Measurements from ENCODE around the gene ALLC.
A peak's percentile ranks its signal among the peaks of the same experiment; 100 is the strongest.

Gene ALLC

DNA sequence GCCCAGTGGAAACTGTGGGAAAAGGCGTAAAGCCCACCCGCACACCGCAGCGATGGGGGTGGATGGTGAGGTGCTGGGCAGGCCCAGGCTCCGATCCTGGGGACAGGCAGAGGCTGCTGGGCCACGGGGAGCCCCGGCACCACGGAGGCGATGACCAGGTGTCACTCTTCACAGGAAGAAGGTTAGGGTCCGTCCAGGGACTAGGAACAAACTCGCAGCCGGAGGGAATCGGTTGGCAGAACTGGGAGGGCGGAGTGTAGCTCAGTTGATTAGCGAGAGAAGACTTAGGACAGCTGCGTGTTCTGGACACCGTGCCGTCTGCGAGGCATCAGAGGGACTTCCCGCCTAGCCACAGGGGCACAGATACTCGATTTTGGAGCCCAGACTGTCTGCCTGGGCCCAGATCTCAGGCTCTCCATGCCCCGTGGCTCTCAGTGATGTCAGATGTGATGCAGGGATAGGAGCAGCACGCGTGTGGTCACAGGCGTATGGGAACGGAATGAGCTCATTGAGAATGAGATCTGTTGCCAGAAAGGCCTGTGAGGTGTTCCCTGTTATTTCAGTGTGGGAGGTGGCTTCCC, 16.1 kb upstream of the ALLC start:
- no peak for DNase-seq

DNA sequence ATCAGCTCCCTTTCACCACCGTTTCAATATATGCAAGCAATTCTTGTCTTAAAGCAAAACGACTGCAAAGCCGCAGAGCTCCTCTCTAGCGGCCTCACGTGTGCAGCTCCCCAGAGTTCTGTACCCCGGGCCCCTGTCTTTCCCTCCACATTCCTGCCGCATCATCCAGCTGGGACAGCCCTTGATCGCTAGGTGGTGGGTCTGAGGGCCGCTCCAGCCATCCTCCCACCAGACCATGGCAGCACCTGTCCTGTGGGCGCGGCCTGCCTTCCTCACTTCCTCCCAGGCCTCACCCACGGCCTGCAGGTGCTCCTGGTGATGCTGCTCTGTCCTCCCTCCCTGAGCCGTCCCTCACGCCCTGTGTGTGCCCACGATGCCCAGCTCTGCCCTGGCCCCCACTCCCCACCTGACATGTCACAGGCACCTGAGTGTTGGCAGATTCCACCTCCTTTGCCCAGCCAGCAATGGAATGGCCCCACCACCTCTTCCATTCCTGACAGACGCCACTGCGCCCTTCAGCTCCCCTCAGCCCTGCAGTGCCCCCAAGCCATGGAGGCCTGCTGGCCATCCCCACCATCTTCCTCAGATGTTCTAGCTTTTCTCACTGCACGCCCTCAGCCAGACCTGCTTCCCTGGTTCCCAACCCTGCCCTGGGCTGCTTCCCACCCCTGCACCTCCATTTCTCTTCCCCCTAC, 15.3 kb upstream of the ALLC start:
- DNase-seq = no peak

DNA sequence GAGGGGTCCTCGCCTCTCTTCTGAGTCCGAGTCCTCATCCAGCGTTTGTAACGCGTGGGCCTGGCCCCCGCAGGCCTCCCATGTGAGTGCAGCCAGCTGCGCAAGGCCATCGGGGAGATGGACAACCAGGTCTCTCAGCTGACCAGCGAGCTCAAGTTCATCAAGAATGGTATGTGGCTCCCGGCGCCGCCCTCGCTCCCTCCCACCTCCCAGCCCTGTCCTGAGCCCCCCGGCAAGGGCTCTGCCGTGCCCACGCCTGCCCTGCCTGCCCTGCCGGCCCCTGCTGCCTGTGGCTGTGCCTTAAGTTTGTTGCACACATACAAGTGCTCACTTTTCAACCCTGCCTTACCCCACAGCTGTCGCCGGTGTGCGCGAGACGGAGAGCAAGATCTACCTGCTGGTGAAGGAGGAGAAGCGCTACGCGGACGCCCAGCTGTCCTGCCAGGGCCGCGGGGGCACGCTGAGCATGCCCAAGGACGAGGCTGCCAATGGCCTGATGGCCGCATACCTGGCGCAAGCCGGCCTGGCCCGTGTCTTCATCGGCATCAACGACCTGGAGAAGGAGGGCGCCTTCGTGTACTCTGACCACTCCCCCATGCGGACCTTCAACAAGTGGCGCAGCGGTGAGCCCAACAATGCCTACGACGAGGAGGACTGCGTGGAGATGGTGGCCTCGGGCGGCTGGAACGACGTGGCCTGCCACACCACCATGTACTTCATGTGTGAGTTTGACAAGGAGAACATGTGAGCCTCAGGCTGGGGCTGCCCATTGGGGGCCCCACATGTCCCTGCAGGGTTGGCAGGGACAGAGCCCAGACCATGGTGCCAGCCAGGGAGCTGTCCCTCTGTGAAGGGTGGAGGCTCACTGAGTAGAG, 14.4 kb upstream of the ALLC start:
- DNase-seq = no peak

- DNase-seq = no peak
These were observed 13.8 kb upstream of the ALLC start for GRCh38 chr2:3644246-3644525.

DNA sequence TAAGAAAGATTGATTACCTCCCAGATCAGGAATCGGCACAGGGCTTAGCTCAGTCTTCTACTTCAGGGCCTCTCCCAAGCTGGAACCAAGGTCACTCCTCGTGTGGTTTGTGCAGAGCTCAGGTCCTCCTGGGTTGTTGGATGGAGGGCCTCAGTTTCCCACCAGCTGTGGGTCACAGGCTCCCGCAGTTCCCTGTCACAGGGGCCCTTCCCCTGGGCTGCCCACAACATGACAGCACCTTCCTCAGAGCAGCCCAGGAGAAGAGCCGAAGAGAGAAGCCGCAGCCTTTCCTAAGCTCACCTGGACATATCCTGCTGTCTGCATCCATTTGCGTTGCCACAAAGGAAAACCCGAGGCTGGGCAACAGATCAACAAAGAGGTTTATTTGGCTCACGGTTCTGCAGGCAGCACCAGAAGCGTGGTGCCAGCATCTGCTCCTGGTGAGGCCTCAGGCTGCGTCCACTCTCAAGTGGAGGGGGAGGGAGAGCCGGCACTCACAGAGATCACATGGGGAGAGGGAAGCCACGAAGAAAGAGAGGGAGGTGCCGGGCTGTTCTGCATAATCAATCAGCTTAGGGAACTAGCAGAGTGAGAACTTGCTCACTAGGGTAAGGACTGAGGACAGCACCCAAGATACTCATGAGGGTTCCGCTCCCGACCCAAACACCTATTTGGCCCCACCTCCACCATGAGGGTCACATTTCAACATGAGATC, 13.0 kb upstream of the ALLC start:
- DNase-seq = no peak

GRCh38 chr2:3645745-3646389, 12.1 kb upstream of the ALLC start:
- DNase-seq = no peak

DNA sequence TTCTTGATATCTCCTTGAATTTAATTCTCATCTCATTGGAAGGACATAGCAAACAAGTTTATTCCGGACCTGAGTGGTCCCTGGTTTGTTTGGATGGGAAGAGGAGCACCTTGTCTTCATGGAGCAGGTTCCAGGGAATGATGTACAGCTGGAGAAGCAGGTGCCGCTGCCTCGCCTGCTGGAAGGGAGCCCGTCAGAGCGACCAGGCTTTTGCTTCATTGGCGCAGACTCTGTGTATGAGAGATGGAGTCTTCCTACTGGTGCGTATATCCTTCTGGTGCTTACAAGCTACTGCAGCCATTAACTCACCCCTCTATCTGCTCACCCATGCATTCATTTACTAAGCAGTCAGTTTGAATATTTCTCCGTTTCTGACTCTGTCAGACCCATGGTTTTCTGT, 11.6 kb upstream of the ALLC start:
- DNase-seq = peak; percentile 13

DNA sequence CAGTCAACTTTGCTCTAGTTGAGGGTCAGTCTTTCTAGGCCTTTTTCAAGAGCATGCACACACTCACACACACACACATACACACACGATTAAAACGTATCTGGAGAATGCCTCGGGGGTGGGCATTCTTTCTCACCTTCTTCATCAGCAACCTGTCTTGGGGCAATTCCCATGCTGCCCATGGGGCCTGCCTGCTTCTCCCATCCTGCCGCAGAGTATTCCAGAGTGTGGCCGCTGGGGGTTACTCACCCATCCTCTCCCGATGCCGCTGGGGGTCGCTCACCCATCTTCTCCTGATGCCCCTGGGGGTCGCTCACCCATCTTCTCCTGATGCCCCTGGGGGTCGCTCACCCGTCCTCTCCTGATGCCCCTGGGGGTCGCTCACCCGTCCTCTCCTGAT, 10.8 kb upstream of the ALLC start:
- DNase-seq = no peak

DNA sequence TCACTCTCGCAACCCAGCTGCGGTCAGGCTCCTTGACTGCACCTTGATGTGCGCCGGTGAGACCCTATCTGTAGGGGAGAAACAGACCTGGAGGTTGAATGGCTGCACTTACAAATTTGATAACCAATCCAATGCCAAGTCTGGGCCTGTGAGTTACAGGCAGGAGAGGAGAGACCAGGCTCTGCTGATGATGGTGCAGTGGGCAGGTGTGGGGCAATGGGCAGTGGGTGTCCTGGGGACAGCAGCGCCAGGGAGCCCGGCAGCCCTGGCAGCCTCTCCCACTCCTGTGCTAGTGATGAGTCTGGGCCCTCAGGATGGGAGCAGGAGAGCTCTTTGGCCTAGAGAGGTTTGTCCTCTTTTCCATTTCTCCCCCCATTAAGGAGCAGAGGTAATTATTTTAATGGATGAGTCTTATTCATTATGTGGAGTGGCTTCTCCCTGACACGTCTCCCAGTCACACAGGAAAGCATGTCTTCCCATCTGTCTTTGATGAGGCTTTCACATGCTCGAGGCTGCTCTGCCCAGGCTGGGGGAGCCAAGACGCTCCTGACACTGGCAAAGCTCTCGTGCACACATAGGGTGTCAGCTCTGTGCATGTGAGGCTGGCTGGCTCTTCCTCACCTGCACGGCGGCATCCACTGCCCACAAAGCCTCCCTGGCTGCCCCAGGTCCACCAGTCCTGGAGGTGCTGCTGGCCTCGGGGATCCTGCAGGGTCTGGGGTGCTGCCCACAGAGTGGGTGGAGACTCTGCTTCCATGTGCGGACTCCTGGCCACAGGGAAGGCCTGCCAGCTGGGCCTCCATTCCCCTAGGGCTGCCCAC, 10.0 kb upstream of the ALLC start:
- no peak for DNase-seq

GRCh38 chr2:3648652-3649177, 9.3 kb upstream of the ALLC start:
- DNase-seq = no peak

DNA sequence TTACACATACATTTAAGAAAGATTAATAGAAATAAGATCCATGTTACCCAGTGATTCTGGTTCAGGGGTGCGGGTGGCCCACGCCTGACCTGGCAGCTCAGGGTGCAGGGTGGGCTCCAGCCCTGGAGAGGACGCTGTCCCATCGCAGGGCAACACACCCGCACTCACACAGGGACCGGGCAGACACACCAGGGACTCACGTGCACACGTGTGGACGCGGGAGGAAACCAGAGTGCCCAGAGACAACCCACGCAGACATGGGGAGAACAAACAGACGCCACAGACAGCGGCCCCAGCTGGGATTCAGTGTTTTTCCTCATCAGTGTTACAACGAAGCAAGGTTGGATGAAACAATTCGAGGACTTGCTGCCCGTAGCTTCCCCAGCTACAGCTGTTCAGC, 8.4 kb upstream of the ALLC start:
- peak; percentile 10 for DNase-seq

- DNase-seq = peak; percentile 26
These were observed 7.7 kb upstream of the ALLC start for GRCh38 chr2:3650140-3650920.

DNA sequence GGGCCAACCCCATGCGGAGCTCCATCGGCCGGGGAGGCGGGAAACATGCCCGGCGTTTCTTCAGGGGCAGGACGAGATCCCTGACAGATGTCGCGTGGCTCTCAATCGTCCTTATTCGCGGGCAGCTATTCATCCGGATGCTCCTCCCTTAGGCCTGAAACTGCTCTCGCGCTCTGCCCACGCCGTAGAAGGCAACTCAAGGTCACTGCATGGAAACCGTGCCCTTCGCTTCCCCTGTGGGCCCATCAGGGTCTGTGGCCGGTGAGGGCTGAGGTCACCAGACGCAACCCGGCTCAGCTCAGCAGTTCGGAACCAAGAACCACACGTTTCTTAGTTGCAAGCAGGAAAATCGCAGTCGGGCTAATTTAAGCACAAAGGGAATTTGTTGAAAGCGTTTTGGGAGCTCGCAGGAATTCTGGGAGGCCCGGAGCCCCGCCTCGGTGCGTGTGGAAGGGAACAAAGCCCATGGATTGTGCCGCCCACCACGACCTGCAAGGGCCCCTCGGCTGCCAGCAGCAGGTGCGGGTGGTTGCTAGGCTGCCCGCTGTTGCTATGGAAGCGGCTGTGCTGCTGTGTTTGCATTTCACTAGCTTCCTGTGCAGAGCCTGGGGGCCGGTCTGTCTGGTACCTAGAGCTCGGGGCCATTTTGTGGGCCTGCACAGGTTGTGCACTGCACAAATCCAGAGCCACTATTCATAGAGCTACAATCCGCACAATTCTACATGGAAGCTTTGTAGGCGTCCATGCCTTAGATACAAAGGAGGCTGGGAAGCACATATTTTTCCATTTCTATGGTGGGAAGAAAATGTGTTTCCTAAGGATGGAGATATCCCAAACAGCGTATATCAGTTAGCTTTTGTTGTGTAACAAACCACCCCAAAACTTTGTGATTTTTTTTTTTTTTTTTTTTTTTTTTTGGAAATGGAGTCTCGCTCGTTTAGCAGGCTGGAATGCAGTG, 6.0 kb upstream of the ALLC start:
- peak; percentile 97 for DNase-seq

DNA sequence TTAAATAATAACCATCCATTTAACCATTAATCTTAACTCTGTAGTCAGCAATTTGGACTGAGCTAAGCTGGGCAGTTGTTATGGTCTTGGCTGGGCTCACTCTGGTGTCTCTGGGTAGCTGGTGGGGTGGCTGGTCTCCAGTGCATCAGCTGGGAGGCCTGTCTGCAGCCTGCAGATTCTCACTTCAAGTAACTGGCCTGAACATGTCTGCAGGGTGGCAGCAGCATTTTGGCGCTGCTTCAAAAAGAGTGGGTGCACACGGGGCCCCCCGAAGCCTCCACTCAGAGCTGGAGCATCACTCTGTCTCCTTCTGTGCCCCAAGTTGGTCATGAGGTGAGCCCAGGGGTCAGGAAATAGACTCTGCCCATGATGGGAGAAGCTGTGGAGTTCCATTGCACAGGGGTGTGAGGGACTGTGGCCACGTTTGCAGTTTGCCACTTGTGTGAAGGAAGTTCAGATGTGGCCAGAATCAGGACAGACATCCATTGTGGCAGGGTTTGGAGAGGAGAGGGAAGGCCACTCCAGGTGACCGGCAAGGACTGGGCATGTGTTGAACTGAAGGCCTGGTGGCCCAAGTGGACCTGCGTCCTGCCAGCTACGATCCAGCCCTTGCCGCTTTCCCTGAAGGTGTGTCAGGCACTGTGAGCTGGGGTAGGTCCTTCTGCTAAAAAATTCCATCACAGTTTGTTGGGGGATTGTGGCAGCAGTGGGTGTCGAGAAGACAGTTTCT, 4.9 kb upstream of the ALLC start:
- peak; percentile 6 for DNase-seq

DNA sequence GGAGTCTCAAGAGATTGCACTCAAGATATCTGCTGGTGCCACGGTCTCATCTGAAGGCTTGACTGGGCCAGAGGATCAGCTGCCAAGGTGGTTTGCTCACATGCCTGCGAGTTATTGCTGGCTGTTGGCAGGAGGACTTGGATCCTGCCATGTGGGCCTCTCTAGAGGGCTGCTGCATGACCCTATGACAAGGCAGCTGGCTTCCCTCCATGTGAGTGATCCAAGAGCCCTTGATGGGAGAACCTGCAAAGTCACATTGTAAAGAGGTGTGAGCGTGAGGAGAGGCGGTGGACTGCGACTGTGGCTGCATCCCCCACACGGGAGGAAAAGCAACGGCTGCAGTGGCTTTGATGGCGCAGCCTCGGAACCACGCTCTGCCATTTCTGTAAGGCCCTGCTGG, 4.0 kb upstream of the ALLC start:
- peak; percentile 23 for DNase-seq

DNA sequence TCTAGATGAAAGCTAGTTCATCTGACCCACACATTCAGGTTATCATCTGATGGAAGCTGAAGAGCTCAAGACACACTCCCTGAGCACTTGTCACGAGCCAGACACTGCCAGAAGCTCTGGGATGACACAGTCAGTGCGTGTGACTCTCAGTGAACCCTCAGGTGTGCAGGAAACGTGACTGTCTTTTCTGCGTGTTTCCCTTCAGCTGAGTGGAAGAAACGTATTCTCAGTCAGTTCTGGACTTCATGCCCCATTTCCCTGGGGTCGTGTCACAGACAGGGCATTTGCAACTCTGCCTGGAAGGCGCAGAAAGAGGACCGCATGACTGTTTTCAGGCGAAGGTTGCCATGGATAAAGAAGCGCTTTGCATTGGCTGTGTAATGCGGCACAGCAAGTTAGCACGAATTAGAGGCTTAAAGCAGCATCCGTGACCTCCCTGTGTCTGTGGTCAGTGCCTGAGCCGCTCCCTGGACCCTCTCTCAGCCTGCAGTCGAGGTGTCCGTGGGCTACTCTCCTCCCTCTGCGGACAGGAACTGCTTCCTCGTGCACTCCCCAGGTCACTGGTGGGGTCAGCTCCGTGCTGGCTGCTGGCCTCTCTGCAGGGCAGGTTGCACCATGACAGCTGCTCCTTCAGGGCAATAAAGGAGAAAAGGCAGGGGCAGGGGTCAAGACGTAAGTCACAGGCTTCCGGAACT, 3.3 kb upstream of the ALLC start:
- DNase-seq = peak; percentile 75

DNA sequence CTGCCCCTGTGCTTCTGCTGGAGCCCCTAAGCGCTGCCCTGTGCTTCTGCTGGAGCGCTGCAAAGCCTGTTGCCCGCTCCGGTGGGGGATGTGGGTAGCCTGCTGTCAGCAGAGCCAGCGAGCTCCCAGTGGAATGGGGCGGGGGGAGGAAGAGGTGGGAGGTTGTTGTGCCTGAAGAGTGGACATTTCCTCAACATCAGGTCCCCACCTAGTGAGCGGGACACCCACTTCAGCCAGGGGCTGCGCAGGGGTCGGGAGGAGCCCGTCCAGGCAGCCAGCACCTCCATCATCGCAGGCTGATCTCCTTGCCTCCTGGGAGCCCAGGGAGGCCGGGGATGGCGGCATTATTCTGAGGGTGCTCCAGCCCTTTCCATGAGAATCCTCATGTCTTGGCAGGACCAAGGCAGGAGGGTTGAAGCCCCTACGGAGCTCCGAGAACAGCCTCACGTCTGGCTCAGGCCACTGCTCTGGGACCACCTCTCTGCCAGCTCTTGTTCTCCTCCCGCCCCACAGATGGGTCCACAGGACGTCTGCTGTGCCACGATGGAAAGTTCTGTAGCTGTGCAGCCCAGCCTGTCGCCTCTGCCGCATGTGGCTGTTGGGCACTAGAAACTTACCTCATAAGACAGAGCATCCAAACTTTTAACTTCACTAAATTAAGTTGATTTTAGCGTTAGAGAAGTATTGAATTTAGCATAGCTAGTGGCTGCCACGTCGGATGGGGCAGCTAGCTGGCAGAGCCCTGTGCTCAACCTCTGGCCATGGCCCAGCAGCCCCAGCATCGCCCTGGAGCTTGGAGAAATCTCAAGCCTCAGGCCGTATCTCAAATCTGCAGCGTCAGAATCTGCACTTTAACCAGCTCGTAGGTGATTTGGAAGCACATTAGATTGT, 1.9 kb upstream of the ALLC start:
- DNase-seq = no peak

All from eye (tissue), 1 donor.